Glutamatergic neuron (in vitro differentiated cells): ENCODE data around the gene SLCO3A1. TPM values are rescaled to one million over a fixed set of nuclear protein-coding genes. Genes with fewer than 3 reads are reported as not detected.

Source experiments
- DNase-seq: peaks from one replicate; pipeline ENCODE4 v3.0.0; 2022
- H3K27ac Mint-ChIP-seq: one replicate; pipeline ENCODE4 v1.8.0; 2020; ENCODE audit warnings: mild to moderate bottlenecking, mixed read lengths, inconsistent platforms; ENCODE audit not compliant: unreplicated experiment
- H3K27me3 Mint-ChIP-seq: one replicate; pipeline ENCODE4 v1.8.0; 2020; ENCODE audit warnings: mild to moderate bottlenecking, moderate library complexity, mixed read lengths, inconsistent platforms; ENCODE audit not compliant: unreplicated experiment
- H3K36me3 Mint-ChIP-seq: one replicate; pipeline ENCODE4 v1.8.0; 2020; ENCODE audit warnings: mild to moderate bottlenecking, mixed read lengths, inconsistent platforms; ENCODE audit not compliant: unreplicated experiment
- H3K4me1 Mint-ChIP-seq: one replicate; pipeline ENCODE4 v1.8.0; 2020; ENCODE audit warnings: mild to moderate bottlenecking, low read depth, mixed read lengths, inconsistent platforms; ENCODE audit not compliant: unreplicated experiment
- H3K4me3 Mint-ChIP-seq: one replicate; pipeline ENCODE4 v1.8.0; 2020; ENCODE audit warnings: mild to moderate bottlenecking, mixed read lengths, inconsistent platforms; ENCODE audit not compliant: unreplicated experiment
- H3K9me3 Mint-ChIP-seq: one replicate; pipeline ENCODE4 v1.8.0; 2020; ENCODE audit warnings: mild to moderate bottlenecking, moderate library complexity, mixed read lengths, inconsistent platforms; ENCODE audit not compliant: unreplicated experiment
- total RNA-seq: library from RNA; stranded (reverse); fragmentation: NEBNext Ultra II Directional; extraction: Animal tissue kit (Norgen Biotek cat#: 25700); gene quantifications from one replicate; pipeline ENCODE4 v1.2.1, GENCODE V29; 2021; ENCODE audit not compliant: unreplicated experiment
- TF ChIP-seq, protein P1 (sequence below): fragments of 200-600 bp; sonication (generic); IDR thresholded peaks from one replicate; pipeline ENCODE4 v1.5.0; 2021; ENCODE audit not compliant: partially characterized antibody, unreplicated experiment

SLCO3A1 gene
- total RNA-seq, 1 donor from 2014 or later: 27.9 TPM

DNA sequence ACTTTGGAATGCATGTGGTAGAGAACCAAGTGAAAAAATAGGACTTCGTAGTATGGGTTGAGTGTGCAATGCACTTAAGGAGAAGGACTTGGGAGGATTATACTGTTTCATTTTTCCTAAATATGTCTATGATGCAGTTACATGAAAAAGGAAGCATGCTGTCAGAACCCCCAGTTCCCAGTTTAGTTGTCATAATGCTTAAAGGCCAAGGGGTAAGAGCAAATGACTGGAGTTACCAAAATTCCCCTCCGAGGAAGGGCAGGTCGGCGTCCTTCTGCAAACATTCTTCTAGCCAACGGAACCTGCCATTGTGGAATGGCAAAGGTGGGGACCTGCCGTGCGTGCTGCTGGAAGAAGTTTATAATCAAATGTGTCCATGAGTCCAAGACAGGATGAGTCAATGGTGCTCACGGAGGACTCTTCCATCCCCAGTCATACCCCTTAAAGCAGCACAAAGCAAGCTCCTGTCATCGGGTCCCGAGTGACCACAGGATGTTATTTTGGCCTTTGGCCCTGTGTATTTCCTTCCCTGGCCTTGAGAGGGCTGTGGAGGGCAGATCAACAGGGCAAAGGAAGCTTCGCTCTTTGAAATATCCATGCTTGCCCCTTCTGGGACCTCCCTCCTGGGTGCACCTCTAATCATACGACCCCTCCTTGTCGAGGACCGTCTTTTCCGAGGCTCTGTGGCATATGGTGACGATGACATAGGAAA is 93.2 kb downstream of the SLCO3A1 start:
- Mint-ChIP-seq H3K9me3 (peaks cover 6% of the 10 kb centered on the region), H3K27me3 (peaks cover 7% of the 10 kb centered on the region), H3K4me1 (peaks cover 42% of the 10 kb centered on the region), H3K27ac (no peak overlapping the region), H3K36me3 (no peaks in the 10 kb centered on the region), H3K4me3 (no peak overlapping the region)
- peak; percentile 40 for DNase-seq
- TF ChIP-seq, protein P1, sequence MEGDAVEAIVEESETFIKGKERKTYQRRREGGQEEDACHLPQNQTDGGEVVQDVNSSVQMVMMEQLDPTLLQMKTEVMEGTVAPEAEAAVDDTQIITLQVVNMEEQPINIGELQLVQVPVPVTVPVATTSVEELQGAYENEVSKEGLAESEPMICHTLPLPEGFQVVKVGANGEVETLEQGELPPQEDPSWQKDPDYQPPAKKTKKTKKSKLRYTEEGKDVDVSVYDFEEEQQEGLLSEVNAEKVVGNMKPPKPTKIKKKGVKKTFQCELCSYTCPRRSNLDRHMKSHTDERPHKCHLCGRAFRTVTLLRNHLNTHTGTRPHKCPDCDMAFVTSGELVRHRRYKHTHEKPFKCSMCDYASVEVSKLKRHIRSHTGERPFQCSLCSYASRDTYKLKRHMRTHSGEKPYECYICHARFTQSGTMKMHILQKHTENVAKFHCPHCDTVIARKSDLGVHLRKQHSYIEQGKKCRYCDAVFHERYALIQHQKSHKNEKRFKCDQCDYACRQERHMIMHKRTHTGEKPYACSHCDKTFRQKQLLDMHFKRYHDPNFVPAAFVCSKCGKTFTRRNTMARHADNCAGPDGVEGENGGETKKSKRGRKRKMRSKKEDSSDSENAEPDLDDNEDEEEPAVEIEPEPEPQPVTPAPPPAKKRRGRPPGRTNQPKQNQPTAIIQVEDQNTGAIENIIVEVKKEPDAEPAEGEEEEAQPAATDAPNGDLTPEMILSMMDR: no peak

DNA sequence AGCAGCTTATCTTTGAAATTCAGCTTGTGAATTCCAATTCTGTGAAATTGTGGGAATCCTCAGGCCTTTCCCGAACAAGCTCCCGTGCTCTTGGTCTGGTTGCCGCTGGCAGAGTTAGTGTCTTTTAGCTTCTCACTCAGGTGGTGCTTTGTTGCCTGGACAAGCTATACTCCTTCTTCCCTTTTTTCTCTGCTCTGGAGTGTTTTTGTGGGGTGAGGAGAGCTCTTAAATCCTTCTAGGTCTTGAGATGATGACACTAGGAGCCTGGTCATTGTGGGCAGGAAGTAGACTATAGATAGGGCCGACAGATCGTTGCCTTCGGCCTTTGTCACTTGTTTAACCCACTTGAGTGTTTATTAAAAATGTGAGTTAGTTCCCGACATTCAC is 93.8 kb downstream of the SLCO3A1 start:
- TF ChIP-seq, protein P1: no peak
- no peak for DNase-seq
- H3K9me3 Mint-ChIP-seq: peaks cover 6% of the 10 kb centered on the region
- no peak overlapping the region for H3K4me3 Mint-ChIP-seq
- no peaks in the 10 kb centered on the region for H3K36me3 Mint-ChIP-seq
- H3K27ac Mint-ChIP-seq: no peak overlapping the region
- peaks cover 42% of the 10 kb centered on the region for H3K4me1 Mint-ChIP-seq
- peaks cover 7% of the 10 kb centered on the region for H3K27me3 Mint-ChIP-seq

DNA sequence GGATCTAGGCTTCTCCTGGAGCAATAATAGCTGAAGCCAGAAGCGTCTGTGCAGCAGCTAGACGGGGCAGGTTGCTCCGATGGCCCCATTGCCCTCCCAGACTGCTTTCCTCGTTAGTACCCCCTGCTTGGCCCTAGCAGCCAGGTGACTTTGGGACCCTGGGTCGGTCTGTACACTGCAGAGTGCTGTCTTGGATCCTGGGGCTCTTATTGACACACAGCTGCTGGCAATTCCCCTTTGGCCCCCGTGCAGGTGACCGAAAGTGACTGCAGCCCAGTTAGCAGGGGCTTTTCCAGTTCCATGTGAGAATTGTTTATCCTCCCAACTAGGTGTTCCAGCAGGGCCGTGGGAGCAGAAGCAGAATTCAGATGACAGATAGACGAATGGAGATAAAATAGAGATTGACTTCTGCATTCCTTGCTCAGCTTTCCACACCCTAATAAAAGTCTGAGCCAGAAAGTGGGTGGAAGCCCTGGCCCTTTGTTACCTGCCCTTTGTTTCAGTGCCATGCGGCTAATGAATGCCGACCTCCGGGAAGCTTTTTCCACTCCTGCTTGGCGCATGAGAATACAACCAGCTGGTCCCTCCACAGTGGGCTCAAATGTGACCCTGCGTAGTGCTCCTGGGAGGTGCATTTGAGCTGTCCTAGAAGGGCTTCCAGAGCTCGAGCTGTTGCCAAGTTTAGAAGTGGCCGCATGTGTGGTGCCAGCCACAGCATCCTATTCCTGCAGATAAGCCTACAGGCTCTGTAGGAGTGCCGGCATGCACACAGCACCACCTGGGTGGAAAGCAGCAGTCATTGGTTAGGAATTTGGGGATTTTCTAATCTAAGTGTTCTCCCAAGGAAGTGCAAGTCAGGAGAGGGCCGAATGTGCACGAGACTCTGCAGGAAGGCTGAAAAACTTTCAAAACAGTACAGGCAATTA is 94.4 kb downstream of the SLCO3A1 start:
- Mint-ChIP-seq H3K36me3 (no peaks in the 10 kb centered on the region), H3K4me3 (no peak overlapping the region), H3K27me3 (peaks cover 7% of the 10 kb centered on the region), H3K27ac (no peak overlapping the region), H3K9me3 (peaks cover 6% of the 10 kb centered on the region), H3K4me1 (peaks cover 45% of the 10 kb centered on the region)
- TF ChIP-seq, protein P1: no peak
- DNase-seq: no peak

DNA sequence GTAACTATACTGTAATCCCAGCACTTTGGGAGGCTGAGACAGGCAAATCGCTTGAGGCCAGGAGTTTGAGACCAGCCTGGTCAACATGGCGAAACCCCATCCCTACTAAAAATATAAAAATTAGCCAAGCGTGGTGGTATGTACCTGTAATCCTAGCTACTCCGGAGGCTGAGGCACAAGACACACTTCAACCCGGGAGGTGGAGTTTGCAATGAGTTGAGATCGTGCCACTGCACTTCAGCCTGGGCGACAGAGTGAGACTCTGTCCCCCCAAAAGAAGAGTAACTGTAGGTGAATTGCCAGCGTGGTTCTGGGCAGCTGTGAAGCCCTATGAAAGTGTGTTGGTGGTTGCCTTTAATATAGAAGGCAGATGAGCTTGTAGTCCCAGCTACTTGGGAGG is 95.9 kb downstream of the SLCO3A1 start:
- peaks cover 35% of the 10 kb centered on the region for H3K4me1 Mint-ChIP-seq
- H3K9me3 Mint-ChIP-seq: peaks cover 5% of the 10 kb centered on the region
- H3K36me3 Mint-ChIP-seq: no peaks in the 10 kb centered on the region
- H3K27me3 Mint-ChIP-seq: peaks cover 7% of the 10 kb centered on the region
- no peak overlapping the region for H3K4me3 Mint-ChIP-seq
- H3K27ac Mint-ChIP-seq: no peak overlapping the region
- DNase-seq: no peak
- TF ChIP-seq, protein P1: no peak

DNA sequence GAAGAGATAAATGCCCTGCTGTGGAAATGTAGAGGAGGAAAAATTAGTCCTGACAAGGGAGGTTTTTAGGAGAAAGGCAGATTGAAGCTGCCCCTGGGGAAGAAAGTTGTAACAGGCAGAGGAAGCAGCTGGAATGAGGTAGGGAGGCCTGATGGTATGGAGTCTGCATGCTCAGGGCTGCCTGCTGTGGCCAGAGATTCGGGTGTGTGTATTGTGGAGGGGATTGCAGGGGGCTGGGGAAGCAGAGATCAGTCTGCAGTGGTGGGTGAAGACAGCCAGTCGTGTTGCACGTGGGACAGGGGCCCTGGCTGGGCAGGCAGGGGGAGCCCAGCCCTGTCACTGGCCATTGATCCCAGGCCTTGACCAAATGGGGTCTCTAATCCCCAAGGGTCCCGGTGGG is 96.5 kb downstream of the SLCO3A1 start:
- peak overlapping the region; percentile 29 for H3K27ac Mint-ChIP-seq
- peak overlapping the region; percentile 14 for H3K4me3 Mint-ChIP-seq
- H3K27me3 Mint-ChIP-seq: peaks cover 10% of the 10 kb centered on the region
- H3K4me1 Mint-ChIP-seq: peaks cover 34% of the 10 kb centered on the region
- H3K9me3 Mint-ChIP-seq: peaks cover 5% of the 10 kb centered on the region
- peak; percentile 29 for DNase-seq
- TF ChIP-seq, protein P1: no peak
- no peaks in the 10 kb centered on the region for H3K36me3 Mint-ChIP-seq
